ENCODE results near the gene TPRG1L. TPM values are rescaled to one million over a fixed set of nuclear protein-coding genes. Genes with fewer than 3 reads are reported as not detected.

TPRG1L gene
- total and polyA plus RNA-seq, 2 of the 4 experiments (the other 2 are of a cell fraction) = 25.3 to 39.5 TPM

GRCh38 chr1:3607703-3608065 lies 17.1 kb upstream of the TPRG1L start:
- Histone ChIP-seq H3K4me3 (ENCODE audit: insufficient read depth, low read depth, low read length) (no peak overlapping the region), H3K18ac (ENCODE audit: low read depth, low read length) (no peak overlapping the region), H4K8ac (ENCODE audit: low read depth in 2 of 2, low read length in 2 of 2) (no peak overlapping the region), H3K23ac (ENCODE audit: low read depth, low read length) (no peak overlapping the region), H2BK5ac (ENCODE audit: low read depth, low read length, poor library complexity, severe bottlenecking) (no peak overlapping the region), H3K4ac (ENCODE audit: low read depth, low read length) (no peak overlapping the region), H3K9me1 (ENCODE audit: insufficient read depth, low read length) (no peaks in the 10 kb centered on the region; the same call in 1 of the 2 replicates), H3K4me2 (ENCODE audit: low read depth, low read length) (no peak overlapping the region), H3K9me3 (ENCODE audit: control insufficient read depth, insufficient read depth, low read length) (no peaks in the 10 kb centered on the region), H2BK15ac (ENCODE audit: low read depth, low read length) (no peak overlapping the region), H3K56ac (ENCODE audit: extremely low read depth, insufficient read depth, low read length) (no peak overlapping the region), H2AFZ (replicated peaks; ENCODE audit: low read length, poor library complexity) (no peak overlapping the region), H3K27me3 (ENCODE audit: control insufficient read depth, insufficient read depth, low read length) (peaks cover 31% of the 10 kb centered on the region; the same call in 1 of the 2 replicates), H2BK20ac (ENCODE audit: low read depth, low read length) (no peak overlapping the region), H3K14ac (replicated peaks; ENCODE audit: low read depth, low read length) (no peak overlapping the region), H4K5ac (ENCODE audit: low read depth, low read length) (no peak overlapping the region), H4K91ac (ENCODE audit: insufficient read depth, low read depth, low read length) (no peak overlapping the region), H3K4me1 (ENCODE audit: control insufficient read depth, insufficient read depth, low read length) (peaks cover 8% of the 10 kb centered on the region), H2AK9ac (replicated peaks; ENCODE audit: low read depth, low read length, poor library complexity) (no peak overlapping the region), H3K9ac (ENCODE audit: low read depth, low read length) (no peak overlapping the region), H2BK120ac (ENCODE audit: low read depth, low read length) (no peak overlapping the region), H2AK5ac (ENCODE audit: low read depth, low read length) (no peak overlapping the region), H3K79me1 (ENCODE audit: low read depth in 1 of 2, low read length in 2 of 2) (no peaks in the 10 kb centered on the region), H3K36me3 (ENCODE audit: control insufficient read depth, insufficient read depth, low read length) (no peaks in the 10 kb centered on the region), H4K20me1 (ENCODE audit: insufficient read depth, low read length) (no peaks in the 10 kb centered on the region), H3K27ac (ENCODE audit: insufficient read depth, low read length) (no peak overlapping the region)
- ATAC-seq (ENCODE audit: low read depth) = no peak
- in situ Hi-C loops (cut with MboI; ENCODE audit: low sequenced_read_pairs) = no loop called here
- no peak for DNase-seq
- TF ChIP-seq MAFK (IDR thresholded peaks at IDR 0.05; ENCODE audit: low read depth, low read length) (no peak), CHD1 (IDR thresholded peaks at IDR 0.05; ENCODE audit: low read depth, low read length) (no peak), CTCF (conservative IDR thresholded peaks at IDR 0.05; ENCODE audit: low read depth, low read length) (no peak), USF2 (IDR thresholded peaks at IDR 0.05; ENCODE audit: low read depth, low read length) (no peak), CEBPB (IDR thresholded peaks at IDR 0.05; ENCODE audit: low read depth, low read length) (no peak), POLR2A (IDR thresholded peaks at IDR 0.05; ENCODE audit: low read depth, low read length) (no peak), RFX5 (IDR thresholded peaks at IDR 0.05; ENCODE audit: low read depth, low read length) (no peak), NFE2L2 (IDR thresholded peaks at IDR 0.05; ENCODE audit: low read depth, low read length) (no peak), MXI1 (IDR thresholded peaks at IDR 0.05; ENCODE audit: borderline replicate concordance, low read depth, low read length) (no peak), RAD21 (IDR thresholded peaks at IDR 0.05; ENCODE audit: low read length) (no peak)
- ChIA-PET CTCF (interaction anchor here (1.3 kb wide), 1 partner anchor 11 kb away, joined by 4 read pairs; no protein-coding TSS in a partner anchor), POLR2A (ENCODE audit: unreplicated experiment) (no interaction called here)
- intact Hi-C loops (cut with micrococcal nuclease) = no loop called here
- BruUV-seq (replicated peaks) = no TSS peak
- WGBS, 2 experiments (ENCODE audit: extremely low coverage in 2 of 2, insufficient read length in 1 of 2) = 91% methylated on average over 5 of the region's 18 CpGs; no CpG with 5 or more reads in 1 of the 2 experiments
- dilution Hi-C loops (cut with HindIII; ENCODE audit: low sequenced_read_pairs, unreplicated experiment) = no loop called here

Measured in IMR-90 (cell line).